ENCODE data around the gene MAB21L3. TPM values are rescaled to one million over a fixed set of nuclear protein-coding genes. Genes with fewer than 3 reads are reported as not detected.
A peak's percentile ranks its signal among the peaks of the same experiment; 100 is the strongest.

MAB21L3 gene
- total RNA-seq, 1 donor from 2014 or later: not detected

GRCh38 chr1:116166011-116166571 is 54.9 kb downstream of the MAB21L3 start:
- no peak for TF ChIP-seq CTCF (conservative IDR thresholded peaks at IDR 0.05)
- Mint-ChIP-seq H3K9me3 (no peaks in the 10 kb centered on the region), H3K4me1 (peaks cover 32% of the 10 kb centered on the region), H3K4me3 (no peak overlapping the region), H3K36me3 (ENCODE audit: low read depth) (no peaks in the 10 kb centered on the region), H3K27me3 (ENCODE audit: low read depth) (peaks cover 8% of the 10 kb centered on the region), H3K27ac (ENCODE audit: unreplicated experiment) (no peak overlapping the region)
- DNase-seq (ENCODE audit: low read depth, low spot score): no peak

- H3K4me1 Mint-ChIP-seq: peaks cover 32% of the 10 kb centered on the region
- peaks cover 8% of the 10 kb centered on the region for H3K27me3 Mint-ChIP-seq (ENCODE audit: low read depth)
- DNase-seq (ENCODE audit: low read depth, low spot score): no peak
- H3K36me3 Mint-ChIP-seq (ENCODE audit: low read depth): no peaks in the 10 kb centered on the region
- TF ChIP-seq CTCF (conservative IDR thresholded peaks at IDR 0.05): no peak
- H3K4me3 Mint-ChIP-seq: no peak overlapping the region
- no peak overlapping the region for H3K27ac Mint-ChIP-seq (ENCODE audit: unreplicated experiment)
- H3K9me3 Mint-ChIP-seq: no peaks in the 10 kb centered on the region
Observed at GRCh38 chr1:116166655-116167054, 55.5 kb downstream of the MAB21L3 start.

GRCh38 chr1:116167625-116168276 is 56.6 kb downstream of the MAB21L3 start:
- no peak for TF ChIP-seq CTCF (conservative IDR thresholded peaks at IDR 0.05)
- H3K4me3 Mint-ChIP-seq: peak overlapping the region; percentile 85
- no peaks in the 10 kb centered on the region for H3K36me3 Mint-ChIP-seq (ENCODE audit: low read depth)
- peak overlapping the region; percentile 97 for H3K27ac Mint-ChIP-seq (ENCODE audit: unreplicated experiment)
- peaks cover 32% of the 10 kb centered on the region for H3K4me1 Mint-ChIP-seq
- H3K9me3 Mint-ChIP-seq: no peaks in the 10 kb centered on the region
- H3K27me3 Mint-ChIP-seq (ENCODE audit: low read depth): peaks cover 8% of the 10 kb centered on the region
- no peak for DNase-seq (ENCODE audit: low read depth, low spot score)

DNA sequence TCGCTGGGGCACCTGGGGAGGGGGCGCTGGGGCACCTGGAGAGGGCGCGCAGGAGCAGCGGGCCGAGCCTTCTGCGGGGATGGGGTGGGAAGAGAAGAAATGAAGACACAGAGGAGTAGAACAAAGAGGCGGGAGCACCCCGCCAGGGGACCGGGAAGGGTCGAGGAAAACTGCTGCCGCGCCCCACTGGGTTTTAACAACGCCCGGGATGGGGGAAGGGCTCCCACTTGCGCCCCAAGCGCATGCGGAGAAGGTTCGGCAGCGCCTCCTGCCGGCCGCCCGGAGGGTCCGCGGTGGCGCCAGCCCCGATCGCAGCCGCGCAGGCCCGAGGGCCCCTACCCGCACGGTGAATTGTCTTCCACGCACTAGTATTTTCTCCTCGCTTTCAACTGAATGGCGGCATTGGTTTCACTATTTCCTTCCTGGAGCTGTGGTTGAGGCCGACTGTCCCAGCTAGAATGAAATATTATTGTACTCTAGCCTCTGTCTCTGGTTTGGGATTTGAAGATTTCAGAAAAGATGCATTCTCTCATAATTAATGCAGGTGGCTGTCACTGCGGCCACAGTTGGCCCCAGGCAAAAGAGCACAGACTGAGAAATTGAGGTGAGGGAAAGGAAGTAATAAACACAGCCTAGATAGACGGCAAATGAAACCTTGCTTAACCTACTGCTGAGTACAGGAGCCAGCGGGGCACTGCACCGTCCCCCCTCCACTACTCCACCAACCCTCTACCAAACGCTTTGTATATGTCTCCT is 57.3 kb downstream of the MAB21L3 start:
- TF ChIP-seq CTCF (conservative IDR thresholded peaks at IDR 0.05): peak; percentile 95
- Mint-ChIP-seq H3K36me3 (ENCODE audit: low read depth) (no peaks in the 10 kb centered on the region), H3K9me3 (no peaks in the 10 kb centered on the region), H3K27me3 (ENCODE audit: low read depth) (peaks cover 8% of the 10 kb centered on the region), H3K27ac (ENCODE audit: unreplicated experiment) (no peak overlapping the region), H3K4me3 (peak overlapping the region; percentile 85), H3K4me1 (peaks cover 32% of the 10 kb centered on the region)
- peak; percentile 83 for DNase-seq (ENCODE audit: low read depth, low spot score)

- peaks cover 32% of the 10 kb centered on the region for H3K4me1 Mint-ChIP-seq
- H3K27me3 Mint-ChIP-seq (ENCODE audit: low read depth): peaks cover 8% of the 10 kb centered on the region
- DNase-seq (ENCODE audit: low read depth, low spot score): no peak
- no peaks in the 10 kb centered on the region for H3K36me3 Mint-ChIP-seq (ENCODE audit: low read depth)
- H3K4me3 Mint-ChIP-seq: peak overlapping the region; percentile 32
- no peak for TF ChIP-seq CTCF (conservative IDR thresholded peaks at IDR 0.05)
- no peaks in the 10 kb centered on the region for H3K9me3 Mint-ChIP-seq
- no peak overlapping the region for H3K27ac Mint-ChIP-seq (ENCODE audit: unreplicated experiment)
Observed at GRCh38 chr1:116169898-116170297, 58.7 kb downstream of the MAB21L3 start.
